NCI-H1417 treated with DMSO at 0.1 percent for 48 hours (cell line): ENCODE data around the gene LGR6.
"Not testable (repeated sequence)": the region's sequence is repeated elsewhere in the genome, so short reads cannot be mapped to it uniquely, and the experiment has no call there.

ENCODE experiments used
- DNase-seq: peaks from one replicate; lab custom pipeline; 2025; lab: John Stamatoyannopoulos, UW

The LGR6 gene

GRCh38 chr1:202159534-202160371 lies 33.8 kb upstream of the LGR6 start:
- DNase-seq = no peak

- DNase-seq = no peak
Measured at GRCh38 chr1:202160377-202160940, 33.1 kb upstream of the LGR6 start, which contains the start of gene PTPN7. TSS of gene PTPN7 (minus strand) at chr1:202160602. CDS start at chr1:202159402, 1,200 bp downstream.

- DNase-seq = no peak
Measured at GRCh38 chr1:202161151-202162046, 32.2 kb upstream of the LGR6 start.

- no peak for DNase-seq
Measured at GRCh38 chr1:202162047-202162417, 31.6 kb upstream of the LGR6 start.

GRCh38 chr1:202162418-202163280 lies 30.9 kb upstream of the LGR6 start:
- no peak for DNase-seq

- DNase-seq = no peak
Measured at GRCh38 chr1:202163281-202164270, 30.0 kb upstream of the LGR6 start.

GRCh38 chr1:202164271-202165037 lies 29.1 kb upstream of the LGR6 start:
- no peak for DNase-seq

- DNase-seq = no peak
Measured at GRCh38 chr1:202165267-202165941, 28.2 kb upstream of the LGR6 start.

GRCh38 chr1:202165942-202166843 lies 27.4 kb upstream of the LGR6 start:
- DNase-seq = no peak

- DNase-seq = not testable (repeated sequence)
Measured at GRCh38 chr1:202167054-202167453, 26.5 kb upstream of the LGR6 start.

GRCh38 chr1:202167708-202168415 lies 25.7 kb upstream of the LGR6 start:
- no peak for DNase-seq

GRCh38 chr1:202168861-202169260 lies 24.7 kb upstream of the LGR6 start:
- DNase-seq = no peak

GRCh38 chr1:202170726-202171125 lies 22.9 kb upstream of the LGR6 start:
- DNase-seq = no peak

GRCh38 chr1:202171292-202172014 lies 22.1 kb upstream of the LGR6 start:
- no peak for DNase-seq

- no peak for DNase-seq
Measured at GRCh38 chr1:202172015-202172355, 21.6 kb upstream of the LGR6 start.

- DNase-seq = no peak
Measured at GRCh38 chr1:202173993-202174392, 19.6 kb upstream of the LGR6 start.
